HG03558 (cell line): ENCODE measurements around the gene RGS8.

Experiments
- ATAC-seq: cut with Tn5 transposase; IDR thresholded peaks from one replicate; pipeline ENCODE4 v1.9.1; 2021; ENCODE audit warnings: moderate number of reproducible peaks; ENCODE audit not compliant: unreplicated experiment; ENCODE audit errors: extremely low read depth

The RGS8 gene, protein sequence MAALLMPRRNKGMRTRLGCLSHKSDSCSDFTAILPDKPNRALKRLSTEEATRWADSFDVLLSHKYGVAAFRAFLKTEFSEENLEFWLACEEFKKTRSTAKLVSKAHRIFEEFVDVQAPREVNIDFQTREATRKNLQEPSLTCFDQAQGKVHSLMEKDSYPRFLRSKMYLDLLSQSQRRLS

DNA sequence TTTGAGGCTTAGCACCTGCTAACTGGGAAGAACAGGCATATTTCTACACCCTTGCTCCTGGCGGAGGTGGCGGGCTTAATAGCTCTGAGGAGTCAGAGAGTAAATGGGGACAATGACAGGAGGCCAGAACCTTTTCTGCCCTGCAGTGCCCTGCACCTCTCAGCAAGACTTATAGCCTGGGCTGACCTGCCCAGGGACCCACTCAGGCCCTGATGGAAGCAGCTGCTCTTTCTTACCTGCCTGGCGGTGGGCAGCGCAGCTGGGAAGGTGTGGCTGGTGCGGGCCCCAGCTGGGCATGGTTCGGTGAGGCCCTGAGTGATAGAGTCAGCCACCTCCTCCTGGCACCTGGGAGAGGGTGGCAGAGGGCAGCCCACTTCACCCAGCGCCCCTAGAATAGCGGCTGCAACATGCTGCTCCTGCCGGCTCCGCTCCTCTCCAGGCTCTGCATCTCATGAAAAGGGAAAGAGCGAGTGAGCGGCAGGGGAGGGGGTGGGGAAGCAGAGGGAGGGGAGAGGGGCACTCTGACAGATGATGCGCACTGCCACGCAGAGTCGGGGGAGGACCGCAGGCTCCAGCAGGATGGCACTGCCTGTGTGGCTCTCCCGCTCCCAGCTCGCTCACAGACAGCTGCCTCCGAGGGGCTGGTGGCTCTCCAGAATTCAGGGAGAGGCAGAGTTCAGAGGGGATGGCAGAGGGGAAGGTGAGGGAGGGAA, at the start of gene RGS8:
TSS of gene RGS8 (minus strand) at position 472 of the 713 bp plus-strand sequence. CDS start 14,938 bp downstream, outside the sequence.
- ATAC-seq = no peak

DNA sequence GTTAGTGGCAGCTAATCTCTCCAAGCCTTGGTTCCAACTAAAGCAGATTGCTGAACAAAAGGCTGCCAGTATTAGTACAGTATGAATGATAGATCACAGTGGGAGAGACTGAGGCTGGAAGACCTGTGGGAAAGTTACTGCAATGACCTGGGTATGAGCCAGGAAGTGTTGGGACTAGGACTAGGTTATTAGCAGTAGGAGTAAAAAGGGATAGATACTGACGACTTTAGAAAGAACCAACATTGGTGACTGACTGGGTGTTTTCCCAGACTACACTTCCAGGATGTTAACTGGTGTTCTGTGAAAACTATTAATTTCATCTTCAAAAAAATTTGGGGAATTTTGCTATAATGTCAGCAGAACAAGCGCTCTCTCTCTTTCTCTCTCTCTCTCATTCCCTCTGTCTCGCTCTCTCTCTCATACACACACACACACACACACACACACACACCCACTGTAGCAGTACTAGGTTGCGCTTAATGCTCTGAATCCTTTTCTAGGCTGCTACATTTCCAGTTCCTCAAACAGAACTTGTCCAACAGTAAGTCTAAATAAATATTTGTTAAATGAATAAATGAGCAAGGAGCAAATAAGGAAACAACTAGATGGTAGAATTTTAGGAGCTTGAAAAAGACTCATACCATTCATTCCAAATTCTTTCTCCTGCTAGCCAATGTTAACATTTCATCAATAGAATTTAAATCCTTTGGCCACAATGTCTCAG, 47.6 kb upstream of the RGS8 start:
- ATAC-seq = no peak

DNA sequence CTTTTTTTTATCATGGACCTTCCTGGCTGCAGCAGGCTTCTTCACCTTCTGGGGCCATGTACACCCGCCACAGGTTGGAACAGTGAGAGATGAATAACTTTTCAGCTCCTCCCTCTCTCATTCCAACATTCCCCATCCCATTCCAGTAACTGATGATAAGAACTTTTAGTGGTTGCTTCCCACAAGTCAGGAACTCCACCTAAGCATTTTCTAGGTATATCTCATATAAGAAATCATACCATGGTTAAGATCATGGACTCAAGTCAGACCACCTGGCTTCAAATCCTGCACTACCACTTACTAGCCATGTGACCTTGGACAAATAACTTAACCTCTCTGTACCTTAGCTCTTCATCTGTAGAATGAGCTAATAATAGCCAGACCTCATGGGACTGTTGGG, 42.5 kb upstream of the RGS8 start:
- ATAC-seq = no peak

DNA sequence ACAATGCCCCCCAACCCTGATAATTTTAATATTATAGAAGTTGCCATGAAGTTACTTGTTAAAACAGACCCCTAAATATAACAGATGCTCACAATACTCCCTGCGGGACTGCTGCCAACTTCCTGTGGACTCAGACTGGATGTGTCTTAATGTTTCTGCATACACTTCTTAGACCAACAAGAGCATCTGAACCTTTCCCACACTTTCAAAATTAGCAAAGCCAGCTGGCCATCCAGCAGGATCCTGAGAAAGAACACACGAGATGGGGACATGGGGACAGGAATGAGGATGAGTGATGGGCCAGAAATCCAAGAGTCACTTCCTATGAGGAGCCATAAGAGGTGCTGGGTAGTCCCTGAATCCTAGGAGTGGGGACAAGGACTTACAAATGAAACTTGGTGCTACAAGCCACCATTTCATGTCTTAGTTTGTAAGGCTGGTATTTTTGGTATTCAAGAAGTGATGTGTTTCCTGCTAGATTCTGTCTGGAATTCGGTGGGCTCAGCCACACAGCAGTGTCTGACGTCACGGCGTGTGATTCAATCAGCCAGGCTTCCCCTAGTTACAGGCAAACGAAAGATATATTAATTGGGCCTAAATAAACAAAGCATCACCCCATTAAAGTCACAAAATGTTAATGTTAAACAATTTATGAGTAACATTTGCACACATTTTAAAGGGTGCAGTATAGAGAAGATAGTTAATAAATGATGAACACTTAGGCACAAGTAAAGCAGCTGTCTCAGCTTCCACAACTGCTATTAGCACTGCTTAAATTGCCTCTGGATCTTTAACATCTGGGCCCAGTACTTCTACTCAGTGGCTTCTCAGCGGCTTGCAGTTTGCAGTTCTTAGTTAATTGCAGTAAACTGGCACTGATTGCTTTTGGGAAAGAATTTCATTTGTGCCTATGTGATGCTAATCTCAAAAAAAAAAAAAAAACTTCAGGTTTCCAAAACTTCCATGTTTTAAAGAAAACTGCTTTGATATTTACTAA, 41.2 kb upstream of the RGS8 start:
- no peak for ATAC-seq

DNA sequence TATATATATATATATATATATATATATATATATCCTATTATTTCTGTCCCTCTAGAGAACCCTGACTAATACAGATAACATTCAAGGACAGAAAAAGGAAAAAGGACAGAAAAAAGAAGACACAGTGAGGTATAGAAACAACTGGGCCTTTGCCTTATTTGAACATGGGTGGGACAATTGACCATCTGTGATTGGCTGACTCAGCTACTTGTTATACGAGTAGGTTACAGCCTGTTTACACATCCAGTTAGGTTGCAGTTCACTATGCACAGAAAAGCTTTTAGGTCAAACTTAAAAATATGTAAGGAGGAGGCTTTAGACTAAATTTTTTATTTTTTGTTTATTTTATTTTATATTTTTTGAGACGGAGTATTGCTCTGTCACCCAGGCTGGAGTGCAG, 39.8 kb upstream of the RGS8 start:
- ATAC-seq = no peak

DNA sequence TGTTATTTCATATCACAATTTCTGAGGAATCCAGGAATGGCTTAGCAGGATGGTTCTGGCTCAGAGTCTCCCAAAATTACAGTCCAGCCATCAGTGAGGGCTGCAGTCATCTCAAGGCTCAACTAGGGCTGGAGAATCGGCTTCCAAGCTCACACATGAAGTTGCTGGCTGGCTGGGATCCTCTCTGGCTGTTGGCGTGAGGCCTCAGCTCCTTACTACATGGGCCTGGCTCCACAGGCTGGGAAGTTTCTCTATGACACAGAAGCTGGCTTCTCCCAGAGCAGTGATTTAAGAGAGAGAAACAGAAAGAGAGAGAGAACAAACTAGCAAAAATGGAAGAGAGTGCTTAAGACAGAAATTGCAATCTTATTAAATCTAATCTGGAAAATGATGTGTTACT, 38.8 kb upstream of the RGS8 start:
- no peak for ATAC-seq

DNA sequence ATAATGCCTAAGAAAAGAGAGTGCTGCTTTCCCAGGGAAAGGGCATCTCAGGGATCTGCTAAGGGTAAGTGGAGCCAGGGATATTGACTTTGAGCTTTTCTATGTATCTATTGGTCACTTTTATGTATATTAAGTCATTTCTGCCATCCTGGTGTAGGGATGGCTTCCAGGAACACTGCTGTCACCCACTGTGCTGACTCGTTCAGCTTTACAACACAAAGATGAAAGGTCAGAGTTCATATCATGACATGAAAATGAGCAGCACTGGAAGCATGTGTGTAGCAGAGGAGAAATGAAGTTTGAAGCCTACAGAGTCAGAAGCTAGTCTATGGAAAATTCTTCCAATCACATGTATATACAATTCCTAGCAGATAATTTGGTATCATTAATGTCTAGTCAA, 37.1 kb upstream of the RGS8 start:
- no peak for ATAC-seq

GRCh38 chr1:182720463-182720862, 36.1 kb upstream of the RGS8 start:
- ATAC-seq = no peak

GRCh38 chr1:182719553-182719952, 35.2 kb upstream of the RGS8 start:
- ATAC-seq = no peak

DNA sequence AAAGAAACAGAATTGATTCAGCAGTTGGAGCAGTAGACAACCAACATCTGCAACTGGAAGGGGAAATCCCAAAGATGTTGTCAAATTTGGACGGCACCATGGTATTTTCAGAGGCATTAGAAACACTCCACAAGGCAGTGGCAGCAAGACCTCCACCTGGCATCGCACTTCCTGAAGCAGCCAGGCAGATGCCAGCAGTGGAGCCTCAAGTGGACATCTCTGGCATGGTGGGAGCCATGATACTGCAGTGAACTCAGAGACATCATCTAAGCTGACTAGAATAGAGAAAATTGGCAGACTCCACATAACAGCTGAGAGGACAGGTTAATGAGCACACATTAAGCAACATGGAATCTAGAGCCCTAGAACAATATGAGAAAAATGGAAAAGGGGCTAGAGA, 33.9 kb upstream of the RGS8 start:
- ATAC-seq = no peak

DNA sequence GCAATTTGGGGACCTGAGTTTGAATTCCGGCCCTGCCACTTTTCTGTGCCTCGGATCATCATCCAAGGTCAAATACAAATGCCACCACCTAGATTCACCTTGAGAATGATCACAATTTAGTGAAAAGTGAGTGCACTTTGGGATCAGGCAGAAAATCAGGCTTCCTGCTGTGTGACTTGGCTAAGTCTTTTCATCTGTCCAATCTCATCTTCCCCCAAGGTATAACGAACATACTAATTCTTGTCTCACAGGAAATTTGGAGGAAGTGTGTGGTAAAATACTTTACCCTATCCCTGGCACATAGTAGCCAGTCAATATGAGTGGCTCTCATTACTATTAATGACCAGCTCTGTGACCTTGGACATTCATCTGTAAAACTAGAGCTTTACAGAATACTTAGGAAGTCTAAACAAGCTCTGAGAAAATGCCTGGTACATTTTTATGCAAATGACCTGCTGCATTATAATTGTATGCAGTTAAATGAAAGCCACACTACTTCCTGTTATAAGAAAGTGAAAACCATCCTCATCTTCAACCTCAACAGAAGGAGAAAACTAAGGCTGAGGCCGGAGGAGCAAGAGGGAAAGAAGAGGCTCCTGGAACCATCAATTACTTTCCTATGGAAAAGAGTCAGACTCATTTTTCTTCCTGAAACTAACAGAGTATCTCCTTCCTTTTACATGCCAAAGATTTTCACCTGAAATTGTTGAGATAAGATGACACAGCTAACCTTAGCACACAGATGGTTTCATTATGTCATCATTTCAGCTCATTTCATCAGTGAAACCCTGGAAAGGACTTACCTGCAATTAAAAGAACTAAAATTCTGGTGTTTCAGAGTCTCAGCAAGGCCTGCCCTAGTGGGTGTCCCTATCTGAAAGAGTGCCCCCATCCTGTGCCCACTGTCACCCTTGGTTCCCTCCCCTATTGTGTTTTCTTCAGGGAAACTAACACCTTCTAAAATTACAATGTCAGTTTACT, 32.6 kb upstream of the RGS8 start:
- no peak for ATAC-seq

GRCh38 chr1:182715531-182715930, 31.1 kb upstream of the RGS8 start:
- no peak for ATAC-seq

DNA sequence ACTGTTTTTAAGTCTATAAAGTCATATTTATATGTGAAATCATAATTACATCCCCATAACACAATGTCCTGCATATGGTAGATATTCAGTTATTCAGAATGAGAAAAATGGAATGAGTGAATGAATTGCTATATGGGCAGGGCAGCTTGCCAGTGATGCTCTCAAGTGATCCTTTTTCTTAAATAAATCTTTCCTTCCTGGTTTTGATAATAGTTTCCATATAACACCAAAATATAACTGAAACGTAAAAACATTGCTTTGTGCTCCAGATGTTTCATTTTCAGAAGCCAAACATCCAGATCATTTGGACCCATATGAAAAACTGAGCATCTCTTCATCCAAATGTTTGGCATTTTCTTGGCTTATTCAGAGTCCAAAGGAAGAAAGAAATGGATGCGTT, 30.2 kb upstream of the RGS8 start:
- ATAC-seq = no peak

DNA sequence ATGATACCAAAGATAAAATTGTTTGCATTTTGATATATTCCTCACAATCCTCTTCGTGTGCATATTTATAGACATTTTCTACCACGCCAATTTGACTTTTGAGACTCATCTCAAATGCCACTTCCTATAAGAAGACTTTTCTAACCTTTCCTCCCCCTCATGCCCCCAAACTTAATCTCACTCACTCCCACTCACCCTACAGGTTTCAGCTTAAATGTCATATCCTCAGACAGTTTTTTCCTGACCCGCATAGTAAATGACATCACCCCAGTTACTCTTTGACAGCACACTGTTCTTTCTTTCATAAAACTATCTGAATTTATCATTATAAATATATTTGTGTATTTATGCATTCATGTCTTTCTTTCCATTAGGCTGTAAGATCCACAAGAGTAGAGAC, 29.6 kb upstream of the RGS8 start:
- ATAC-seq = no peak

- ATAC-seq = no peak
These were observed 29.1 kb upstream of the RGS8 start for GRCh38 chr1:182713492-182713891.

GRCh38 chr1:182709855-182710254, 25.5 kb upstream of the RGS8 start:
- ATAC-seq = no peak

DNA sequence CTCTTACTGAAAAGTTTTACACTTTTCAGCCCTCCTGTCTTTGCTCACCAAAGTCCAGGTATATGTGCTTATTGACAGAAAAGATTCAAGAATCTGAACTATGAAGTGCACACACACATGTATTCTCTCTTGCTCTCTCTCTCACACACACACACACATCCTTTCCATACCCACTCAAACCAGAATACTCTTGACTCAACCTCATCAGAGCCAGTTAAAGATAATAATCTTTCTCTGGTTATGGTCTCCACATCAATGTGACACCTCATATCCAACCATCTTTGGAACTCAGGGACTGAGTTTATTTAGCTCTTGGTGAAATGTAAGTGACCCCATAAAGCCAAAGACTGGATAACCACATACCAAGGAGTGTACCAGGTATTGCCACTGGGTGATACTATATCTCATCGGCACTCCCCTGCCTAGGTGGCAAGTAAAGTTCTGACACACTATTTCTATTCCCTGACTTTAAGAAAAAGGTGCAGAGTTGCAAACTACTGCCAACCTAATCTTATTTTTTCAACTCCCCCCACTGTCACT, 24.9 kb upstream of the RGS8 start:
- ATAC-seq = no peak

- ATAC-seq = no peak
These were observed 22.7 kb upstream of the RGS8 start for GRCh38 chr1:182707122-182707521.

GRCh38 chr1:182704677-182705076, 20.3 kb upstream of the RGS8 start:
- no peak for ATAC-seq
